Thymus (tissue), 11 donors: ENCODE results near the gene KRTAP26-1. TPM values are rescaled to one million over a fixed set of nuclear protein-coding genes. Genes with fewer than 3 reads are reported as not detected.

Experiments
- DNase-seq, 9 donors: peaks; one replicate each; pipeline ENCODE4 v3.0.0-alpha.2; 2013; ENCODE audit warnings: low spot score in 9 of 9, low read depth in 6 of 9, missing footprints in 1 of 9
- H3K27ac ChIP-seq, 2 donors: one replicate each; pipeline ENCODE4 v1.5.1; 2013; ENCODE audit warnings: control low read depth in 1 of 2, low read depth in 1 of 2, low read length in 1 of 2, mild to moderate bottlenecking in 1 of 2, moderate library complexity in 1 of 2
- H3K27me3 ChIP-seq, 2 donors: one replicate each; pipeline ENCODE4 v1.5.1; 2013; ENCODE audit warnings: low read length in 1 of 2; ENCODE audit not compliant: control insufficient read depth in 2 of 2, insufficient read depth in 1 of 2
- H3K36me3 ChIP-seq, 2 donors: one replicate each; pipeline ENCODE4 v1.5.1; 2013; ENCODE audit warnings: low read length in 1 of 2, mild to moderate bottlenecking in 1 of 2, moderate library complexity in 1 of 2; ENCODE audit not compliant: control insufficient read depth in 2 of 2, insufficient read depth in 2 of 2
- H3K4me1 ChIP-seq, 2 donors: one replicate each; pipeline ENCODE4 v1.5.1; 2013; ENCODE audit warnings: low read length in 2 of 2; ENCODE audit not compliant: control insufficient read depth in 2 of 2, insufficient read depth in 2 of 2
- H3K4me3 ChIP-seq, 2 donors: one replicate each; pipeline ENCODE4 v1.5.1; 2013; ENCODE audit warnings: low read length in 2 of 2, control low read depth in 1 of 2, mild to moderate bottlenecking in 1 of 2
- H3K9me3 ChIP-seq, 2 donors: one replicate each; pipeline ENCODE4 v1.5.1; 2013; ENCODE audit warnings: low read length in 1 of 2, mild to moderate bottlenecking in 1 of 2; ENCODE audit not compliant: control insufficient read depth in 2 of 2, insufficient read depth in 1 of 2
- WGBS: extraction: QIAGEN DNeasy Blood & Tissue Kit; methylation state at CpG from one replicate; pipeline ENCODE4 v1.1.7; 2013; 5-methylcytosine and 5-hydroxymethylcytosine counted together
- polyA plus RNA-seq: library from polyadenylated mRNA; stranded (reverse); fragments of 200-250 nt; gene quantifications from one replicate; pipeline ENCODE4 v1.2.3, GENCODE V29; 2013
- total RNA-seq: library from RNA; stranded (reverse); fragments of 120-200 nt; gene quantifications from one replicate; pipeline ENCODE4 v1.2.4, GENCODE V29; 2013
- donor health status: healthy.

The KRTAP26-1 gene
- total and polyA plus RNA-seq, 2 donors, result 0.09 TPM; not detected in 1

- 51% methylated on average over 1 of the region's 1 CpG for WGBS
- DNase-seq, result no peak
- Histone ChIP-seq H3K27ac (no peak overlapping the region), H3K4me3 (no peak overlapping the region), H3K9me3 (no peaks in the 10 kb centered on the region), H3K36me3 (no peaks in the 10 kb centered on the region), H3K27me3 (no peaks in the 10 kb centered on the region), H3K4me1 (no peaks in the 10 kb centered on the region)
Measured at GRCh38 chr21:30305136-30305535, 15.0 kb downstream of the KRTAP26-1 start.

- Histone ChIP-seq H3K36me3 (no peaks in the 10 kb centered on the region), H3K9me3 (no peaks in the 10 kb centered on the region), H3K4me1 (no peaks in the 10 kb centered on the region), H3K27me3 (no peaks in the 10 kb centered on the region), H3K4me3 (no peak within 1 kb of the TSS), H3K27ac (no peak within 1 kb of the TSS)
- DNase-seq, result no peak
- WGBS, result 97% methylated on average over 2 of the region's 2 CpGs
Measured at GRCh38 chr21:30289215-30289614, 30.9 kb downstream of the KRTAP26-1 start, which contains the start of gene KRTAP25-1. Gene KRTAP25-1, minus strand, starts transcription at chr21:30289514. Its CDS starts 24 bp downstream, at chr21:30289490.

- Histone ChIP-seq H3K36me3 (no peaks in the 10 kb centered on the region), H3K27me3 (no peaks in the 10 kb centered on the region), H3K27ac (no peak within 1 kb of the TSS), H3K4me1 (no peaks in the 10 kb centered on the region), H3K4me3 (no peak within 1 kb of the TSS), H3K9me3 (no peaks in the 10 kb centered on the region)
- no peak for DNase-seq
- 51% methylated on average over 3 of the region's 3 CpGs for WGBS
Measured at GRCh38 chr21:30282850-30283249, 37.3 kb downstream of the KRTAP26-1 start, which contains the start of gene KRTAP24-1. Gene KRTAP24-1, minus strand, starts transcription at chr21:30282950. Its CDS starts 18 bp downstream, at chr21:30282932.

- no peaks in the 10 kb centered on the region for H3K4me1 ChIP-seq
- H3K27ac ChIP-seq, result no peak overlapping the region
- 96% methylated on average over 1 of the region's 1 CpG for WGBS
- H3K4me3 ChIP-seq, result no peak overlapping the region
- H3K36me3 ChIP-seq, result no peaks in the 10 kb centered on the region
- no peak for DNase-seq
- no peaks in the 10 kb centered on the region for H3K9me3 ChIP-seq
- H3K27me3 ChIP-seq, result no peaks in the 10 kb centered on the region
Measured at GRCh38 chr21:30271611-30272010, 48.5 kb downstream of the KRTAP26-1 start.

GRCh38 chr21:30271156-30271555 lies 49.0 kb downstream of the KRTAP26-1 start:
- 90% methylated on average over 5 of the region's 5 CpGs for WGBS
- Histone ChIP-seq H3K27me3 (no peaks in the 10 kb centered on the region), H3K4me3 (no peak overlapping the region), H3K36me3 (no peaks in the 10 kb centered on the region), H3K9me3 (no peaks in the 10 kb centered on the region), H3K27ac (no peak overlapping the region), H3K4me1 (no peaks in the 10 kb centered on the region)
- DNase-seq, result no peak

- H3K36me3 ChIP-seq, result no peaks in the 10 kb centered on the region
- peaks cover 0 to 2% of the 10 kb centered on the region in 2 donors for H3K9me3 ChIP-seq
- H3K4me1 ChIP-seq, result no peaks in the 10 kb centered on the region
- no peaks in the 10 kb centered on the region for H3K27me3 ChIP-seq
- WGBS, result 58% methylated on average over 3 of the region's 3 CpGs
- no peak overlapping the region for H3K27ac ChIP-seq
- no peak overlapping the region for H3K4me3 ChIP-seq
- DNase-seq, result no peak
Measured at GRCh38 chr21:30269803-30270530, 50.1 kb downstream of the KRTAP26-1 start.

Other genes with a start within 250 kb of the KRTAP26-1 start
- gene CLDN17, start 153.5 kb downstream of the KRTAP26-1 start, total RNA-seq, result 0.09 TPM
- 0.41 TPM for gene CLDN17, start 153.5 kb downstream of the KRTAP26-1 start, polyA plus RNA-seq
- 0.05 TPM for gene CLDN8, start 104.2 kb downstream of the KRTAP26-1 start, total RNA-seq
- gene CLDN8, start 104.2 kb downstream of the KRTAP26-1 start, polyA plus RNA-seq, result 0.87 TPM
- gene KRTAP24-1, start 37.4 kb downstream of the KRTAP26-1 start, total RNA-seq, result not detected
- gene KRTAP24-1, start 37.4 kb downstream of the KRTAP26-1 start, polyA plus RNA-seq, result not detected
- gene KRTAP25-1, start 30.8 kb downstream of the KRTAP26-1 start, total RNA-seq, result not detected
- gene KRTAP25-1, start 30.8 kb downstream of the KRTAP26-1 start, polyA plus RNA-seq, result not detected
- gene KRTAP27-1, start 17.4 kb upstream of the KRTAP26-1 start, total RNA-seq, result not detected
- 0.07 TPM for gene KRTAP27-1, start 17.4 kb upstream of the KRTAP26-1 start, polyA plus RNA-seq
- gene KRTAP23-1, start 28.3 kb upstream of the KRTAP26-1 start, total RNA-seq, result not detected
- gene KRTAP23-1, start 28.3 kb upstream of the KRTAP26-1 start, polyA plus RNA-seq, result not detected
- not detected for gene KRTAP13-2, start 52.0 kb upstream of the KRTAP26-1 start, total RNA-seq
- gene KRTAP13-2, start 52.0 kb upstream of the KRTAP26-1 start, polyA plus RNA-seq, result 0.80 TPM
- not detected for gene KRTAP13-1, start 75.7 kb upstream of the KRTAP26-1 start, total RNA-seq
- gene KRTAP13-1, start 75.7 kb upstream of the KRTAP26-1 start, polyA plus RNA-seq, result 0.16 TPM
- not detected for gene KRTAP13-3, start 105.6 kb upstream of the KRTAP26-1 start, total RNA-seq
- gene KRTAP13-3, start 105.6 kb upstream of the KRTAP26-1 start, polyA plus RNA-seq, result not detected
- gene KRTAP13-4, start 109.9 kb upstream of the KRTAP26-1 start, total RNA-seq, result 0.05 TPM
- gene KRTAP13-4, start 109.9 kb upstream of the KRTAP26-1 start, polyA plus RNA-seq, result 0.34 TPM
- not detected for gene KRTAP15-1, start 120.0 kb upstream of the KRTAP26-1 start, total RNA-seq
- not detected for gene KRTAP15-1, start 120.0 kb upstream of the KRTAP26-1 start, polyA plus RNA-seq
- not detected for gene KRTAP19-1, start 160.1 kb upstream of the KRTAP26-1 start, total RNA-seq
- 0.14 TPM for gene KRTAP19-1, start 160.1 kb upstream of the KRTAP26-1 start, polyA plus RNA-seq
- not detected for gene KRTAP19-2, start 167.1 kb upstream of the KRTAP26-1 start, total RNA-seq
- gene KRTAP19-2, start 167.1 kb upstream of the KRTAP26-1 start, polyA plus RNA-seq, result not detected
- gene KRTAP19-3, start 171.7 kb upstream of the KRTAP26-1 start, total RNA-seq, result not detected
- 2.4 TPM for gene KRTAP19-3, start 171.7 kb upstream of the KRTAP26-1 start, polyA plus RNA-seq
- not detected for gene KRTAP19-4, start 176.8 kb upstream of the KRTAP26-1 start, total RNA-seq
- not detected for gene KRTAP19-4, start 176.8 kb upstream of the KRTAP26-1 start, polyA plus RNA-seq
- 0.19 TPM for gene KRTAP19-5, start 181.8 kb upstream of the KRTAP26-1 start, total RNA-seq
- gene KRTAP19-5, start 181.8 kb upstream of the KRTAP26-1 start, polyA plus RNA-seq, result 0.91 TPM
- gene KRTAP19-6, start 221.5 kb upstream of the KRTAP26-1 start, total RNA-seq, result not detected
- gene KRTAP19-6, start 221.5 kb upstream of the KRTAP26-1 start, polyA plus RNA-seq, result not detected
- not detected for gene KRTAP19-7, start 241.0 kb upstream of the KRTAP26-1 start, total RNA-seq
- gene KRTAP19-7, start 241.0 kb upstream of the KRTAP26-1 start, polyA plus RNA-seq, result not detected